NCI-H187 (cell line): Measurements from ENCODE around the gene RNF214.
A peak's percentile ranks its signal among the peaks of the same experiment; 100 is the strongest.
"Not testable (repeated sequence)": the region's sequence is repeated elsewhere in the genome, so short reads cannot be mapped to it uniquely, and the experiment has no call there.

ENCODE experiments used
- DNase-seq, 2 experiments: peaks; one replicate each; lab custom pipeline; 2025; lab: John Stamatoyannopoulos, UW

RNF214 gene

DNA sequence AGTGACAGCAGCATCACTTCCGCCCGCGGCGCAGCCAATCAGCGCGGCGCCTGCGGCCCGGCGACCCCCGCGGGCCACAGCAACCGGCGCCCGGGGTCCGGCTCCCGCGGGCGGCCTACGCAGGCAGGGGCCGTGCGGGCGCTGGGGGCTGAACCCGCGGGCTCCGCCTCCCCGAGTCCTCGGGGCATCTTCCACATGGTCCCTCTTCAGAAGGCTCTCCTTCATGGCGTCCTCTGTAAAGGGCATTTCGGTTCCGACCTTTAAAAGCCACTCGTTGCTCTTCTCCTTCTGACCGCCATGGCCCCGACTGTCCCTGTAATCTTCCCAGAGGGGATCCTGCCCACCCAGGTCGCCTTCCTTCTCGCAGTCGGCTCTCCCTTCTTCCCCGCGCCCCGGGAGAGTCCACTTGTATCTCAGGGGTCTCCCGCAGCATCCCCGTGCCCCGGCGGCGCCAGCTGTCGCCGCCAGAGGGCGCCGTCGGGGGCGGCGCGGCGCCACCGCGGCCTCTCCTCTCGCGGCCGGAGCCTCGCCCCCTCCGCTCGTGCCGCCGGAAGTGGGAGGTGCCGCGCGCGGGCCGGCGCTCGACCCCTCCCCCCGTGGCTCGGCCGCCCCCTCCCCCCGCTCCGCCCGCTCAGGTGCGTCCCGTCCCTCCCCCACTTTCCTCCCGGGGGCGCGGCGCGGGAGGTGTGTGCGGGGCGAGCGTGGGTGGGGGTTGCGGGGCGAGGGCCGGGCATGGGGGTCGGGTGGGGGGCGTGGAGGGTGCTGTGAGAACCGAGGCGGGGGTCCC is at the start of gene RNF214:
RNF214 (plus strand) TSS at position 580 of the 787 bp plus-strand sequence. CDS start 1,602 bp downstream, outside the sequence.
- peak; percentile 43 to 44 for DNase-seq

DNA sequence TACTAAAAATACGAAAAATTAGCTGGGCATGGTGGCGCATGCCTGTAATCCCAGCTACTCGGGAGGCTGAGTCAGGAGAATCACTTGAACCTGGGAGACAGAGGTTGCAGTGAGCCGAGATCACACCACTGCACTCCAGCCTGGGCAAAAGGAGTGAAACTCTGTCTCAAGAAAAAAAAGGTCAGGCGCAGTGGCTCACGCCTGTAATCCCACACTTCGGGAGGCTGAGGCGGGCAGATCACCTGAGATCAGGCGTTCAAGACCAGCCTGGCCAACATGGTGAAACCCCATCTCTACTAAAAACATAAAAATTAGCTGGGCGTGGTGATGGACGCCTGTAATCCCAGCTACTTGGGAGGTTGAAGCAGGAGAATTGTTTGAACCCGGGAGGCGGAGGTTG is 49.3 kb upstream of the RNF214 start:
- DNase-seq, result not testable (repeated sequence)

DNA sequence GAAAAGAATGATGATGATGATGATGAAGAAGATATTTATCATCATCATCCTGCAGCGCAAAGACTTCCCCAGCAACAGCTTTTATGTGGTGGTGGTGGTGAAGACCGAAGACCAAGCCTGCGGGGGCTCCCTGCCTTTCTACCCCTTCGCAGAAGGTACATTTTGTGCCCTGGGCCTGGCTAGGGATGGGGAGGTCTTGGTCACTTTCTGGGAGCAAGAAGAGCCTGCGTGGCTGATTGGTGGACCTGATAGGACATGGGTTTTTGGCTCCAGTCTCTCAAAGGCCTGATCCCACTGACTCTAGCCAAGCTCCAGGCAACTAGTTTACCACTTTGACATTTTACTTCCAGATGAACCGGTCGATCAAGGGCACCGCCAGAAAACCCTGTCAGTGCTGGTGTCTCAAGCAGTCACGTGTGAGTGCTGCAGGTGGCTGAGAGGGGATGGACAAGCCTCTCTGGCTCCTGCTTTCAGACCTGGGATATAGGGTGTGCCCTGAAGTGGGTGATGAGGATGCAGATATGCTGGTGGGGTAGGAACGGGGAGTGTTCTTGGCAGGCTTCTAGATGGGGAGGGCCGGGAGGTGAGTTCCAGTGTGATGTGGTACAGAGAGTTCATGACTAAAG is 48.6 kb upstream of the RNF214 start:
- DNase-seq, result peak in 1 of 2 experiments; percentile 37

DNA sequence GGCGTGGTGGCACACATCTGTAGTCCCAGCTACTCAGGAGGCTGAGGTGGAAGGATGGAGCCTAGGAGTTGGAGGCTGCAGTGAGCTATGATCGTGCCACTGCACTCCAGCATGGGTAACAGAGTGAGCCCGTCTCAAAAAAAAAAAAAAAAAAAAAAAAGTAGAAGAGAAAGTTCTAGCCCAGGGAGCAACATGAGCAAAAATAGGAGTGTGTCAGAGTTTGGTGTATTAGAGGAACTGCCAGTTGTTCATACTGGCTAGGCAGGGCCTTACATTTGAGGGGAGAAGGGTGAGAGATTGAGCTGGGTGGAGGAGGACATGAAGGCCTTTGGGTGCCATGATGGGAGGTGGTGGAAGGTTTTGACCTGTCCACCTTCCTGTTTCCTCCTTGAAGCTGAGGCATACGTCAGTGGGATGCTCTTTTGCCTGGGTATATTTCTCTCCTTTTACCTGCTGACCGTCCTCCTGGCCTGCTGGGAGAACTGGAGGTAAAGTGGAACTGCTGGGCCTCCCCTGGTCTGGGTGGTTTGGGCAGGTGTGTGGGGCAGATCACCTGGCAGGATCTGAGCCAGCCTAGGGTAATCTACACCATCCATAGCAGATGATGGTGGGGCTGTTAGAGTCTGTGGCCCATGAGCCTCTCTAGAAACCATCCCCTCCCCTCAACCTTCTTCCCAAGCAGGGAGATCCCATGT is 46.6 kb upstream of the RNF214 start:
- DNase-seq, result no peak

DNA sequence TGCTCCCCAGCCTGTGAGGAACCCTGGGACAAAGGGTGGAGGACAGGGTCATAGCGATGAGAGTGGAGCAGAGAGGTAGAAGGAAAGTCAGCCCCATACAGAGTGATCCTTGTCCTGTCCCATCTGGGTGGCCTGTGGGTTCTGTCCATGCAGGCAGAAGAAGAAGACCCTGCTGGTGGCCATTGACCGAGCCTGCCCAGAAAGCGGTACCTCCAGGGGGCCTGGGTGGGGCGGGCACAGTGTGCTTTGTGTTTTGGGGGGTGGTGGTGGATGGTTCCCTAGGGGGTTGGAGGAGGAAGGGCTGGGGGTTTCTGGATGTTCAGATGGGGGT is 46.1 kb upstream of the RNF214 start:
- DNase-seq, result no peak

DNA sequence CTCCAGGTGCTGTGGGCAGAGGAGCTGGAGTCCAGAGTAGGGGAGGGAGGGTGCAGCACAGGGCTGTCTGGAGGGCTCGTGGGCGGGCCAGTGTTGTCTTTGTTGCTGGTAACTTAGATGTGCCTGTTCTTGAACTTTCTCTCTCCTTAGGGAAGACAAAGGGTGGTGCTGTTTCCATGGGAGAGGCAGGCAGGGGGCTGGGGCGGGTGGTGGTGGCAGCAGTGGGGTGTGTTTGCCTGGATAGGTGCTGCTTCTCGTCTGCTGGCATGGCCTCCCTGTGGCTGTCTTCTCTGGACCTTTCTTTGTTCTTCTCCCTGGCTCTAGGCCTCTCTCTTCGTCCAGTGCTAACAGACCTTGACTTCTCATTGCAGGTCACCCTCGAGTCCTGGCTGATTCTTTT is 45.5 kb upstream of the RNF214 start:
- DNase-seq, result no peak

DNA sequence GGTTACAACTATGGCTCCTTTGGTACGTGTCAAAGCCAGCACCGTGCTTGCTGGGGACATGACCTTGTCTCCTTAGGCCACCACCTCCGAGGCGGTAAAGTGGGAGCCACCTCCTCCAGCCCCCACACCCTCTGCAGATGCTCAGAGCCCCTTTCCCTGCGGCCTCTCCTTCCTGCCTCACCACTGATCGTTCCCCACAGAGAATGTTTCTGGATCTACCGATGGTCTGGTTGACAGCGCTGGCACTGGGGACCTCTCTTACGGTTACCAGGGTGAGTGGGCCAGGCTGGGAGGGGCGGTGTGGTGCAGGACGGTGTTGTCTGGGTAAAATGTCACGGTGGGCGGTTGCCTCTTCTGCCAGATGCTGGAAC is 45.1 kb upstream of the RNF214 start:
- DNase-seq, result no peak

DNA sequence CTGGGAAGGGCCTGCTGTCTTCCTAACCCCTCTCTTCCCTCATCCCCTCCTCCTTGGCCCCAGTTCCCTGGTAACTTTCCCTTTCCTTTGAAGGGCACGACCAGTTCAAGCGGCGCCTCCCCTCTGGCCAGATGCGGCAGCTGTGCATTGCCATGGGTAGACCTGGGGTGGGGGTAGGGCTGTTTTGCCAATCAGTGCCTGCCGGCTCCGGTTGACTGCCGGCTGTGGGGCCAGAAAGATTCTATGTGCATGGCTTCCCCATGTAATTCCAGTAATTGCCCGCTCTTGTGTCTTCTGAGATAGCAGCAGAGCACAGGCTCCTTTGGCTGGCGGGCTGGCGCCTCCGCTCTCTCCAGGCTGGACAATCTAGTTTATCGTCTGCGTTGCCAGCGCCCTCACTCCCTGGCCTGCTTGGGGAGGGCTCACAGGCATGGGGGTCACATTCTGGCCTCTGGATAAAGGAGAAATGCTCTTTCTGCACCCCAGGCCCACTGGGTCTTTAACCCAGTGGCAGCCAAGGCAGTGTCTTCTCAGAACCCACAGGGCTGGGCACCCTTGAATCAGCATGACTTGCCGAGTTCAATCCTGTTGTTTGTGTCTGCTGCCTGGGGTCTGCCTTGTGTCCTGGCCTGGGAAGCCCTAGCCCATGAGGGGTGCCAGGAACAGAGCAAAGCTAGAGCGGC is 44.5 kb upstream of the RNF214 start:
- DNase-seq, result no peak

DNA sequence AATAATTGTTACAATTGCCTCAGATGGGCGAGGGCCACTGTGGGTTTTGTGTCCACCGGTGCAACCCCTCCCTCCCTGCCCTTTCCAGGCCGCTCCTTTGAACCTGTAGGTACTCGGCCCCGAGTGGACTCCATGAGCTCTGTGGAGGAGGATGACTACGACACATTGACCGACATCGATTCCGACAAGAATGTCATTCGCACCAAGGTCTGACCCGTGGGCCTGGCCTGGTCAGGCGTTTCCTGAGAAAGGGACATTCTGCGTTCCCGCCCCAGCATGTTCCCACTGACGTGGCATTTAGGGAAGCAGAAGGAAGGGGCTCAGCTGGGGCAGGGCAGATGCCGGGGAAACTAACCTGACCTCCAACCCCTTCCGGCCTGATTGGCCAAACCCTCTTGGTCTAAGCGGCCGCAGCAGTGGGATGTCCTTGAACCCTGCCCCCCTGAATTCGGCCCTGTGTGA is 43.8 kb upstream of the RNF214 start:
- no peak for DNase-seq

DNA sequence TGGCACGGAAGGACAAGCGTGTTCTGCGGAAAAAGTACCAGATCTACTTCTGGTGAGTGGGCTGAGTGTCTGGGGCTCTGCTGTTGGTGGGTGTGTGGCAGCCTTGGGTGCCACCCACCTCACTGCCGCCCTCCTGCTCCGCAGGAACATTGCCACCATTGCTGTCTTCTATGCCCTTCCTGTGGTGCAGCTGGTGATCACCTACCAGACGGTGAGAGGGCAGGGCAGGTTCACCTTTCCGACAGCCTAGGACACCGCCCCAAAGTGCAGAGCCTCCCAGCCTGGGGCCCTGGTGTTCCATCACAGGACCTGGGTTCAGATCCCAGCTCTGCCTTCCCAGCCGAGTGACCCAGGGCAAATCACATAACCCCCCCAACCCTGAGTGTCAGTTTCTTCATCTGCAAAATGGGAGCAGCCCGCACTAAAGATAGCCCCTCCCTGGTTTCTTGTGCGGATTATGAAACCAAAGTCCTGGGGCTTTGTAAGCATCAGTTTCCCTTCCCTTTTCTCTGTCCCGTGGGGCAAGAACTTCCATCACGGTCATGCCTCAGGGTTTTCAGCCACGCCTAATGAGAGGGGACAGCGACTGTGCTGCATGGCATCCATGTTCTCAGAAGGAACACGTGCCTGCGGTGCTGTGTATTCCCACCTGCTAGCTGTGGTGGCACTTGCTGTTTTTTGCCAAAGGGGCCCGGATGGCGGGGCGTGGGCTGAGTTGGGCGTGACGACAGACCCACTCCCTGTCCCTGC is 43.1 kb upstream of the RNF214 start:
- DNase-seq, result no peak

DNA sequence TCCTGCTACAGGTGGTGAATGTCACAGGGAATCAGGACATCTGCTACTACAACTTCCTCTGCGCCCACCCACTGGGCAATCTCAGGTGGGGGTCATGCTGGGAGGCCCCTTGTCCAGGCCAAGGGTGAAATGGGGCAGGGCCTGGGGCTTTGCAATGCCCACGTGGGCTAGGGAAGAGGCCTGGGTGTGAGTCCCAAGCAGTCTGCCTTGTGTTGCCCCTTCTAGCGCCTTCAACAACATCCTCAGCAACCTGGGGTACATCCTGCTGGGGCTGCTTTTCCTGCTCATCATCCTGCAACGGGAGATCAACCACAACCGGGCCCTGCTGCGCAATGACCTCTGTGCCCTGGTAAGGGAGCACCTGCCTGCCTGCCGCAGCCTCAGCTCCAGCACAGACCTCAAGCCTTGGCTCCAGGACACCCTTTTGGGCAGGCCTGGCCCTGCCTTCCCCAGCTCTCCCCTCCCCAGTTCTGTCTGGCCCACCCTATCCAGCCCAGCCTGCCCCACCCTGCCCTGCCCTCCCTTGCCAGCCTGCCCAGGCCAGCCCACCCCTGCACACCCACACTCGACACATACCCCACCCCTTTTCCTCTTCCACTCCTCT is 42.4 kb upstream of the RNF214 start:
- DNase-seq, result no peak

DNA sequence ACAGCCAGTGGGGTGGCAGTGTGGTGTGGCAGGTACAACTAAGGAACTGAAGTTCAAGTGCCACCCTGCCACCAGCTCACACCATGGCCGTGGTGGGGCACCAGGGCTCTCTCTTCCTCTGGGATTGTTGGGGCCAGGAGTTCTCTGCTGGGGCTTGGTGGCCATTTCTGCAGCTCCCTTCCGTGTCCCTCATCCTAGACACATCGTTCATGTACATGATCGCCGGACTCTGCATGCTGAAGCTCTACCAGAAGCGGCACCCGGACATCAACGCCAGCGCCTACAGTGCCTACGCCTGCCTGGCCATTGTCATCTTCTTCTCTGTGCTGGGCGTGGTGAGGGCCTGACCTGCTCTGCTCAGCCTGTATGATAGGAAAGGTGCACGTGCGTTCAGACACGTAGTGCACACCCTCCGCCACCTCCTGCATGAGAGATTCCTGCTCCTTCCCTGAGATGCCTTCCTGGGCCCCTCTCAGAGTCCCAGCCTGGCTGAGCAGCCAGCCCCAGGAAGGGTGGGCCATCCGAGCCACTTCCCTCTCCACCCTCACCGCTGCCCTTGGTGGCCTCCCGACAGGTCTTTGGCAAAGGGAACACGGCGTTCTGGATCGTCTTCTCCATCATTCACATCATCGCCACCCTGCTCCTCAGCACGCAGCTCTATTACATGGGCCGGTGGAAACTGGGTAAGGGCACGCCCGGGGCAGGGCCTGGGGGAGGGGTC is 40.6 kb upstream of the RNF214 start:
- no peak for DNase-seq

DNA sequence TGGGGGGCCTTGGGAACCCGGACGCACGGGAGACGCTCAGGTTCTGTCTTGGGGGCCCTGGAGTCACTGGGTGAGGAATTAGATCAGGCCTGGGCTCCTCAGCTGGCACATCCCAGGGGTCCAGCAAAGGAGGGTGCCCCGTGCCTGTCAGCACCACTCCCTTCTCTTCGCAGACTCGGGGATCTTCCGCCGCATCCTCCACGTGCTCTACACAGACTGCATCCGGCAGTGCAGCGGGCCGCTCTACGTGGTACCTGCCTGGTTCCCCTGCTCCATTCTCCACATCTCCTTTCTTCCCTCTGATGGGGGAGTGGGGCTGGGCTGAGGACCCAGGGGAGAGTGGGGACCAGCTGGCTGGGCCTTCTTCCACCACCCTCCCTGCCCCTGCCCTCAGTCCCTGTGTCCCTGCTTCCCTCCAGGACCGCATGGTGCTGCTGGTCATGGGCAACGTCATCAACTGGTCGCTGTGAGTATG is 40.0 kb upstream of the RNF214 start:
- DNase-seq, result no peak

DNA sequence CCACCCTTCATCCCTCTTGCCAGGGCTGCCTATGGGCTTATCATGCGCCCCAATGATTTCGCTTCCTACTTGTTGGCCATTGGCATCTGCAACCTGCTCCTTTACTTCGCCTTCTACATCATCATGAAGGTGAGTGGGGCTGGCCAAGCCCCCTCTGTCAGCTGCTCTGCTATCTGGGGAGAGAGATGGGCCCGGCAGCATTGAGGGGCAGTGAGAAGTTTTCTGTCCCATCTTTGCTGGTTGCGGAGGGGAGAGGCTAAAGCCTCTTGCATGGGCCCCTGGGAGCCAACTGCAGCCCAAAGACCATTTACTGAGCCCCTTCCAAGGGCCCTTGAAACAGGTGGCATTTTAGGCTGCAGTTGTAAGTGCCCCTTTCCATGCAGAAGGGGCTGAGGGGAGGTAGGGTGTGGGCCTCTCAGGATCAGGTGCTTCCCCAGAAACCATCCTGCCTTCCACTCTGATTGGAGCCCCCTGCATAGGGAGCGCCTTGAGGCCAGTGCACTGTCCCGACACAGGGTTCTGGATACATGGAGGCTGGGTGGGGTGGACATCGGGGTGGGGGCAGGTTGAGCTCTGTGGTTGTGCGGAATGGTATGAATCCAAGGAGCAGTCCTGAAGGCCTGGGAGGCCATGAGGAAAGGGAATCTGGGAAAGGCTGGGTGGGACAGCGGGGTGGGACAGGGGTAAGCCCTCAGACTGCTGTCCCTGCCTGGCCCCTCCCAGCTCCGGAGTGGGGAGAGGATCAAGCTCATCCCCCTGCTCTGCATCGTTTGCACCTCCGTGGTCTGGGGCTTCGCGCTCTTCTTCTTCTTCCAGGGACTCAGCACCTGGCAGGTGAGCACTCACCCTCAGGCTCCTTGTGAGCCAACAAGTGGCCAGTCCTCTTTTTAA is 39.1 kb upstream of the RNF214 start:
- DNase-seq, result no peak

DNA sequence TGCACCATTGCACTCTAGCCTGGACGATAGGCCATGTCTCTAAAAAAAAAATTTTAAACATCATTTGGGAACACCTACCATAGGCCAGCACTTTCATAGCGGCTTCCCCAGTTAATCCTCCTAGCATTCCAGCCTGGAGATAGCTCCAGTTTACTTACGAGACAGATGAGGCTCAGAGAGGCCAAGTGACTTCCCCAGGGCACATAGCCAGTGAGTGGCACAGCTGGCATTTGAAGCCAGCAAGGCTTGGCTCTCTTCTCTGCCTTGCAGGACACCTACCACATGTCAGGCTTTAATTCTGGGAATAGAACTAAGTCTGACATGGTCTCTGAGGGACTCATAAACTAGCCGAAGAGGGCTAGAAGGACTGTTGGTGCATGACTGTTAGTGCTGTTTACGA is 38.2 kb upstream of the RNF214 start:
- no peak for DNase-seq

DNA sequence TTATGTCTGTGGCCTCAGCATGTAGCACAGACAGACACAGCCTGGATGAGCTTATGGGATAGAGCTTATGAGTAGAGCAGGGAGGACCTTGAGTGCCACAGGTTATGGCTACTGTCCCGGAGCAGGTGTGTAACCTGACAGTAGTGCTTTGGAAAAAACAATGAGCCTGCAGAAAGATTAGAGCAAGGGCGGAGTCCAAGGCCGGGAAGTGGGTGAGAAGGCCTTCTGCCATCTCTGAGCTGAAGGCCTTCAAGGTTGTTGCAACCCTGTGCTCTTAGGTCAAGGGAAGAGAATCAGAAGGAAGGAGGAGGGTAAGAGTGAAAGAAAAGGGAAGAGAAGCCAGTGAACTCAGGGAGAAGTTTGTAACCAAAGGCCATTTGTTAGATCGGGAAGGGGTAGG is 37.2 kb upstream of the RNF214 start:
- no peak for DNase-seq

DNA sequence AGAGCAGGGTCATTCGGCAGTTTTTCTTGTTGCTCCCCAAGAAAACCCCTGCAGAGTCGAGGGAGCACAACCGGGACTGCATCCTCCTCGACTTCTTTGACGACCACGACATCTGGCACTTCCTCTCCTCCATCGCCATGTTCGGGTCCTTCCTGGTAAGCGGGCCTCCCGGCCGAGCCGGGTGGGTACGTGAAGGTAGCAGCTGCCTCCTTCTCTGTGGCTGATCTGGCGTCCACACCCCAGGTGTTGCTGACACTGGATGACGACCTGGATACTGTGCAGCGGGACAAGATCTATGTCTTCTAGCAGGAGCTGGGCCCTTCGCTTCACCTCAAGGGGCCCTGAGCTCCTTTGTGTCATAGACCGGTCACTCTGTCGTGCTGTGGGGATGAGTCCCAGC is 36.7 kb upstream of the RNF214 start:
- DNase-seq, result no peak

DNA sequence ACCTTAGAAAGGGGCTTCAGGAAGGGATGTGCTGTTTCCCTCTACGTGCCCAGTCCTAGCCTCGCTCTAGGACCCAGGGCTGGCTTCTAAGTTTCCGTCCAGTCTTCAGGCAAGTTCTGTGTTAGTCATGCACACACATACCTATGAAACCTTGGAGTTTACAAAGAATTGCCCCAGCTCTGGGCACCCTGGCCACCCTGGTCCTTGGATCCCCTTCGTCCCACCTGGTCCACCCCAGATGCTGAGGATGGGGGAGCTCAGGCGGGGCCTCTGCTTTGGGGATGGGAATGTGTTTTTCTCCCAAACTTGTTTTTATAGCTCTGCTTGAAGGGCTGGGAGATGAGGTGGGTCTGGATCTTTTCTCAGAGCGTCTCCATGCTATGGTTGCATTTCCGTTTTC is 35.5 kb upstream of the RNF214 start:
- DNase-seq, result no peak
